ENCODE data around the gene CDX2. TPM values are rescaled to one million over a fixed set of nuclear protein-coding genes. Genes with fewer than 3 reads are reported as not detected.

The CDX2 gene
- total and polyA plus RNA-seq, 10 of the 15 experiments (the other 5 are each of a cell fraction or from before 2014, with no cell fraction given): 0.15 TPM; not detected in 9

DNA sequence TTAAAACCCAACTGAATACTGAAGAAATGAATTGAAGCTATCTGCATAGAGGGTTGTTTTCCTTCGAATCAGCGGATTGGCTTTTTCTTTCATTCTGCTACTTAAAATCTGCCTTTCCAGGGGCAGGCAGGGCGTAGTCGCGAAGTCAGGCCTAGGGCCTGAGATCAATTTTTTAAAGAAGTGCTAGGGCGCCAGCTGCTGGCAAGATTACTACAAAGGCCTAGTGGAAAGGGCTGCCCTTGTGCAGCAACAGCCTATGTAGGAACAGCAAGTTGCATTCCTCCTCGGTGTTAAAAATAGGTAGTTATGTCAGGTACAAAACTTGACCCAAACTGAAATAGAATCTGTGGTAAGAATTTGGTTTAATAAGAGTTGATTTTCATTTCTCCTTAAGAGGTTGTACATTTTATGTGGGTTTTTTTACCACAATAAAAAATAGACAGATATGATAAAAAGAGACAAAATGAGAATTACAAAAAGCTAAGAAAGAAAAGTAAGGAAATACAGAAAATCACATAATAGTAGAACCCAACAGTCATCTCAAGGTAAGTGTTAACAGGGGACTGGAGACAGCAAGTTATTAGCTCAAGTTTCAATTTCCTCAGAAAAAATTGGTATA is 28.9 kb upstream of the CDX2 start (continued):
- TF ChIP-seq RAD21 (IDR thresholded peaks at IDR 0.05; ENCODE audit: insufficient read depth, low read depth, low read length) (peak; percentile 51), BACH1 (IDR thresholded peaks at IDR 0.05; ENCODE audit: borderline replicate concordance) (no peak), HDAC2 (IDR thresholded peaks at IDR 0.05) (no peak), SIX5 (IDR thresholded peaks at IDR 0.05; ENCODE audit: low read depth, low read length, severe bottlenecking) (no peak), NFYA (IDR thresholded peaks at IDR 0.05; ENCODE audit: borderline replicate concordance, low read depth, low read length) (no peak), SMAD5 (IDR thresholded peaks at IDR 0.05; ENCODE audit: low read depth) (no peak), CEBPB (IDR thresholded peaks at IDR 0.05; ENCODE audit: borderline replicate concordance in 1 of 2, low read depth in 2 of 2, low read length in 2 of 2) (no peak), SMARCA5 (IDR thresholded peaks at IDR 0.05) (0 out of 2 replicates have a peak, but pooled peaks have one; percentile 47), SMC3 (IDR thresholded peaks at IDR 0.05; ENCODE audit: borderline replicate concordance, low read length) (peak; percentile 38; the same call in 1 of the 2 replicates), POLR2AphosphoS2 (IDR thresholded peaks at IDR 0.05; ENCODE audit: low read depth, low read length) (no peak), ZBED1 (IDR thresholded peaks at IDR 0.05; ENCODE audit: borderline replicate concordance) (no peak), ZNF24 (IDR thresholded peaks at IDR 0.05) (no peak), ASH2L (IDR thresholded peaks at IDR 0.05; ENCODE audit: borderline replicate concordance, low read depth) (no peak), ZNF207 (IDR thresholded peaks at IDR 0.05; ENCODE audit: borderline replicate concordance) (no peak), SRF (IDR thresholded peaks at IDR 0.05; ENCODE audit: low read depth in 2 of 2, low read length in 2 of 2) (no peak), FOS (IDR thresholded peaks at IDR 0.05; ENCODE audit: borderline replicate concordance, extremely low read depth, insufficient read length) (no peak), NR2C2 (IDR thresholded peaks at IDR 0.05; ENCODE audit: borderline replicate concordance, control insufficient read depth, insufficient read length, low read depth) (no peak), TBL1XR1 (IDR thresholded peaks at IDR 0.05; ENCODE audit: low read depth, low read length) (no peak), SMAD1 (IDR thresholded peaks at IDR 0.05; ENCODE audit: low read depth, partially characterized antibody) (no peak), ETV6 (conservative IDR thresholded peaks at IDR 0.05 in 1 of 2, IDR thresholded peaks at IDR 0.05 in 1 of 2; ENCODE audit: borderline replicate concordance in 1 of 2, low read depth in 1 of 2) (no peak)
- TF ChIP-seq, protein P1, sequence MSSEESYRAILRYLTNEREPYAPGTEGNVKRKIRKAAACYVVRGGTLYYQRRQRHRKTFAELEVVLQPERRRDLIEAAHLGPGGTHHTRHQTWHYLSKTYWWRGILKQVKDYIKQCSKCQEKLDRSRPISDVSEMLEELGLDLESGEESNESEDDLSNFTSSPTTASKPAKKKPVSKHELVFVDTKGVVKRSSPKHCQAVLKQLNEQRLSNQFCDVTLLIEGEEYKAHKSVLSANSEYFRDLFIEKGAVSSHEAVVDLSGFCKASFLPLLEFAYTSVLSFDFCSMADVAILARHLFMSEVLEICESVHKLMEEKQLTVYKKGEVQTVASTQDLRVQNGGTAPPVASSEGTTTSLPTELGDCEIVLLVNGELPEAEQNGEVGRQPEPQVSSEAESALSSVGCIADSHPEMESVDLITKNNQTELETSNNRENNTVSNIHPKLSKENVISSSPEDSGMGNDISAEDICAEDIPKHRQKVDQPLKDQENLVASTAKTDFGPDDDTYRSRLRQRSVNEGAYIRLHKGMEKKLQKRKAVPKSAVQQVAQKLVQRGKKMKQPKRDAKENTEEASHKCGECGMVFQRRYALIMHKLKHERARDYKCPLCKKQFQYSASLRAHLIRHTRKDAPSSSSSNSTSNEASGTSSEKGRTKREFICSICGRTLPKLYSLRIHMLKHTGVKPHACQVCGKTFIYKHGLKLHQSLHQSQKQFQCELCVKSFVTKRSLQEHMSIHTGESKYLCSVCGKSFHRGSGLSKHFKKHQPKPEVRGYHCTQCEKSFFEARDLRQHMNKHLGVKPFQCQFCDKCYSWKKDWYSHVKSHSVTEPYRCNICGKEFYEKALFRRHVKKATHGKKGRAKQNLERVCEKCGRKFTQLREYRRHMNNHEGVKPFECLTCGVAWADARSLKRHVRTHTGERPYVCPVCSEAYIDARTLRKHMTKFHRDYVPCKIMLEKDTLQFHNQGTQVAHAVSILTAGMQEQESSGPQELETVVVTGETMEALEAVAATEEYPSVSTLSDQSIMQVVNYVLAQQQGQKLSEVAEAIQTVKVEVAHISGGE (CRISPR knock-in tag; IDR thresholded peaks at IDR 0.05): no peak
- TF ChIP-seq, protein P2, sequence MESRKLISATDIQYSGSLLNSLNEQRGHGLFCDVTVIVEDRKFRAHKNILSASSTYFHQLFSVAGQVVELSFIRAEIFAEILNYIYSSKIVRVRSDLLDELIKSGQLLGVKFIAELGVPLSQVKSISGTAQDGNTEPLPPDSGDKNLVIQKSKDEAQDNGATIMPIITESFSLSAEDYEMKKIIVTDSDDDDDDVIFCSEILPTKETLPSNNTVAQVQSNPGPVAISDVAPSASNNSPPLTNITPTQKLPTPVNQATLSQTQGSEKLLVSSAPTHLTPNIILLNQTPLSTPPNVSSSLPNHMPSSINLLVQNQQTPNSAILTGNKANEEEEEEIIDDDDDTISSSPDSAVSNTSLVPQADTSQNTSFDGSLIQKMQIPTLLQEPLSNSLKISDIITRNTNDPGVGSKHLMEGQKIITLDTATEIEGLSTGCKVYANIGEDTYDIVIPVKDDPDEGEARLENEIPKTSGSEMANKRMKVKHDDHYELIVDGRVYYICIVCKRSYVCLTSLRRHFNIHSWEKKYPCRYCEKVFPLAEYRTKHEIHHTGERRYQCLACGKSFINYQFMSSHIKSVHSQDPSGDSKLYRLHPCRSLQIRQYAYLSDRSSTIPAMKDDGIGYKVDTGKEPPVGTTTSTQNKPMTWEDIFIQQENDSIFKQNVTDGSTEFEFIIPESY (IDR thresholded peaks at IDR 0.05): peak; percentile 40; the same call in 1 of the 2 replicates
- TF ChIP-seq, protein P3, sequence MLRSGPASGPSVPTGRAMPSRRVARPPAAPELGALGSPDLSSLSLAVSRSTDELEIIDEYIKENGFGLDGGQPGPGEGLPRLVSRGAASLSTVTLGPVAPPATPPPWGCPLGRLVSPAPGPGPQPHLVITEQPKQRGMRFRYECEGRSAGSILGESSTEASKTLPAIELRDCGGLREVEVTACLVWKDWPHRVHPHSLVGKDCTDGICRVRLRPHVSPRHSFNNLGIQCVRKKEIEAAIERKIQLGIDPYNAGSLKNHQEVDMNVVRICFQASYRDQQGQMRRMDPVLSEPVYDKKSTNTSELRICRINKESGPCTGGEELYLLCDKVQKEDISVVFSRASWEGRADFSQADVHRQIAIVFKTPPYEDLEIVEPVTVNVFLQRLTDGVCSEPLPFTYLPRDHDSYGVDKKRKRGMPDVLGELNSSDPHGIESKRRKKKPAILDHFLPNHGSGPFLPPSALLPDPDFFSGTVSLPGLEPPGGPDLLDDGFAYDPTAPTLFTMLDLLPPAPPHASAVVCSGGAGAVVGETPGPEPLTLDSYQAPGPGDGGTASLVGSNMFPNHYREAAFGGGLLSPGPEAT (IDR thresholded peaks at IDR 0.05; ENCODE audit: low read depth): no peak

All from GM12878 (cell line).